ENCODE data around the gene ACADM.
"Not testable (repeated sequence)": the region's sequence is repeated elsewhere in the genome, so short reads cannot be mapped to it uniquely, and the experiment has no call there.

Gene ACADM

DNA sequence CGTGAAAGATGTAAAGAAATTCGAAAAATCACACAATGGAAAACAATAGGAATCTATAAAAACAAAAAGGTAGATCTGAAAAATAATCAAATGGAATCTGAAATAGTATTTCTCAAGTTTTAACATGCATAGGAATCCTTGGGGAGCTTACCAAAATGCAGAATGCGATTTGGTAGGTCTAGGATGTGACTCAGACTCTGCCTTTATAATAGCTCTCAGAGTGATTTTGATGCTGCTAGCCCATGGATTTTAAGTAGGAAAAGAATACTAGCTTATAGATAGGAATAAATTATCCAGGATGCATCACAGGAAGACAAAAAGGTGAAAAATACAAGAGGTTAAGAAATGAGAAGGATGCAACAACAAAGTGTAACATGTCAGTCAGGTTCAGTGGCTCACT, 47.5 kb downstream of the ACADM start:
- no peaks in the 10 kb centered on the region for H3K4me1 Mint-ChIP-seq
- DNase-seq (ENCODE audit: low spot score in 2 of 2), result no peak
- H3K9me3 Mint-ChIP-seq, result no peaks in the 10 kb centered on the region
- H3K36me3 Mint-ChIP-seq, result no peaks in the 10 kb centered on the region
- no peak overlapping the region for H3K4me3 Mint-ChIP-seq
- ATAC-seq, result no peak
- H3K27ac Mint-ChIP-seq, result no peak overlapping the region

DNA sequence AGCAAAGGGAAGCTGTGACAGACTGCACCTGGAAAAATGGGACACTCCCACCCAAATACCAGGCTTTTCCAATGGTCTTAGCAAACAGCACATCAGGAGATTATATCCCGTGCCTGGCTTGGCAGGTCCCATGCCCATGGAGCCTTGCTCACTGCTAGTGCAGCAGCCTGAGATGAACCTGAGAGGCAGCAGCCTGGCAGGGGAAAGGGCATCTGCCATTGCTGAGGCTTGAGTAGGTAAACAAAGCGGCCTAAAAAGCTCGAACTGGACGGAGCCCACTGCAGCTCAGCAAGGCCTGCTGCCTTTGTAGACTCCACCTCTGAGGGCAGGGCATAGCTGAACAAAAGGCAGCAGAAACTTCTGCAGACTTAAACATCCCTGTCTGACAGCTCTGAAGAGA, 53.3 kb downstream of the ACADM start:
- H3K9me3 Mint-ChIP-seq; H3K27ac Mint-ChIP-seq; ATAC-seq; H3K36me3 Mint-ChIP-seq; H3K4me3 Mint-ChIP-seq; DNase-seq (ENCODE audit: low spot score in 2 of 2): not testable (repeated sequence)
- H3K4me1 Mint-ChIP-seq, result peaks cover 13% of the 10 kb centered on the region

DNA sequence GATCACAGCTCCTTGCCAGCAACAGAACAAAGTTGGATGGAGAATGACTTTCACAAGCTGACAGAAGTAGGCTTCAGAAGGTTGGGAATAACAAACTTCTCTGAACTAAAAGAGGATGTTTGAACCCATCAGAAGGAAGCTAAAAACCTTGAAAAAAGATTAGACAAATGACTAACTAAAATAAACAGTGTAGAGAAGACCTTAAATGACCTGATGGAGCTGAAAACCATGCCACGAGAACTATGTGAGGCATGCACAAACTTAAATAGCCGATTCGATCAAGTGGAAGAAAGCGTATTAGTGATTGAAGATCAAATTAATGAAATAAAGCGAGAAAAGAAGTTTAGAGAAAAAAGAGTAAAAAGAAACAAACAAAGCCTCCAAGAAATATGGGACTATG, 54.2 kb downstream of the ACADM start:
- H3K4me1 Mint-ChIP-seq, result peaks cover 13% of the 10 kb centered on the region
- ATAC-seq; H3K4me3 Mint-ChIP-seq; H3K27ac Mint-ChIP-seq; DNase-seq (ENCODE audit: low spot score in 2 of 2); H3K9me3 Mint-ChIP-seq; H3K36me3 Mint-ChIP-seq: not testable (repeated sequence)

DNA sequence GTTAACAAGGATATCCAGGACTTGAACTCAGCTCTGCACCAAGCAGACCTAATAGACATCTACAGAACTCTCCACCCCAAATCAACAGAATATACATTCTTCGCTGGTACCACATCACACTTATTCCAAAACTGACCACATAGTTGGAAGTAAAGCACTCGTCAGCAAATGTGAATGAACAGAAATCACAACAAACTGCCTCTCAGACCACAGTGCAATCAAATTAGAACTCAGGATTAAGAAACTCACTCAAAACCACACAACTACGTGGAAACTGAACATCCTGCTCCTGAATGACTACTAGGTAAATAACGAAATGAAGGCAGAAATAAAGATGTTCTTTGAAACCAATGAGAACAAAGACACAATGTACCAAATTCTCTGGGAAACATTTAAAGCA, 55.7 kb downstream of the ACADM start:
- not testable (repeated sequence) for H3K9me3 Mint-ChIP-seq; DNase-seq (ENCODE audit: low spot score in 2 of 2); H3K36me3 Mint-ChIP-seq; ATAC-seq; H3K4me3 Mint-ChIP-seq
- H3K4me1 Mint-ChIP-seq, result peaks cover 13% of the 10 kb centered on the region
- H3K27ac Mint-ChIP-seq, result peak overlapping the region; percentile 2

DNA sequence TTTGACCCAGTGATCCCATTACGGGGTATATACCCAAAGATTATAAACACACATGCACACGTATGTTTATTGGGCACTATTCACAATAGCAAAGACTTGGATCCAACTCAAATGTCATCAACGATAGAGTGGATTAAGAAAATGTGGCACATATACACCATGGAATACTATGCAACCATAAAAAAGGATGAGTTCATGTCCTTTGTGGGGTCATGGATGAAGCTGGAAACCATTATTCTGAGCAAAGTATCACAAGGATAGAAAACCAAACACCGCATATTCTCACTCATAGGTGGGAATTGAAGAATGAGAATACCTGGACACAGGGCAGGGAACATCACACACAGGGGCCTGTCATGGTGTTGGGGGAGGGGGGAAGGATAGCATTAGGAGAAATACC, 59.4 kb downstream of the ACADM start:
- not testable (repeated sequence) for ATAC-seq; H3K9me3 Mint-ChIP-seq; DNase-seq (ENCODE audit: low spot score in 2 of 2)
- Mint-ChIP-seq H3K4me1 (peaks cover 27% of the 10 kb centered on the region), H3K27ac (peak overlapping the region; percentile 96), H3K4me3 (peak overlapping the region; percentile 84), H3K36me3 (peaks cover 34% of the 10 kb centered on the region)

DNA sequence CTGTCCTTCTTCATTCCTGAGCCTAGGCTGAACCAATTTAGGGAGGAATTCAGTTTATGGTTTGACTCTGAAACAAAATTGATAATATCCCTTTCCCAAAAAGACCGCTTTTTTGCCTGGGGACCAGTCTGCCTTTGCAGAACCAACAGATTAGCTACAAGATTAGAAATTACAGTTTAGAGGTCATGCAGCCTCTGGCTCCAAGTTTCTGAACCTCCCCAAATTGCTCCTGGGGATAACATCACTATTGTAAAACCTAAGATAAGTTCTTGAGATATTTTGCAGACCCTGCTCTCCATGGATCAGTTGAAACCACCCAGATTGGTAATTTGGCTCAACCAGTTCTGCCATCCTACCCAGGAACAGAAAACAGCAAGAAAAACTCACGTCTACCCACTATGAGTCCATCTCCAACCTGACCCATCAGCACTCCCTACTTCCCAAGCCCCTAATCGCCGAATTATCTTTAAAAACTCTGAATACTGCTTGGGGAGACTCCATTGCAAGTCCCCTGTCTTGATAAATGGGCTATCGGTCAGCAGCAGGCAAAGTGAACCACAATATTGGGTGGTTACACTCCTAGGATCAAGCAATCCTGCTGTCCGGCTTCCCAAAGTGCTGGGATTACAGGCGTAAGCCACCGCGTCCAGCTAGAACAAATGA, 60.9 kb downstream of the ACADM start:
- peak overlapping the region; percentile 96 for H3K27ac Mint-ChIP-seq
- DNase-seq (ENCODE audit: low spot score in 2 of 2), result peak in 1 of 2 donors; percentile 10
- H3K36me3 Mint-ChIP-seq, result peaks cover 49% of the 10 kb centered on the region
- H3K4me3 Mint-ChIP-seq, result peak overlapping the region; percentile 84
- H3K4me1 Mint-ChIP-seq, result peaks cover 32% of the 10 kb centered on the region
- H3K9me3 Mint-ChIP-seq, result no peaks in the 10 kb centered on the region
- ATAC-seq, result peak; percentile 0

DNA sequence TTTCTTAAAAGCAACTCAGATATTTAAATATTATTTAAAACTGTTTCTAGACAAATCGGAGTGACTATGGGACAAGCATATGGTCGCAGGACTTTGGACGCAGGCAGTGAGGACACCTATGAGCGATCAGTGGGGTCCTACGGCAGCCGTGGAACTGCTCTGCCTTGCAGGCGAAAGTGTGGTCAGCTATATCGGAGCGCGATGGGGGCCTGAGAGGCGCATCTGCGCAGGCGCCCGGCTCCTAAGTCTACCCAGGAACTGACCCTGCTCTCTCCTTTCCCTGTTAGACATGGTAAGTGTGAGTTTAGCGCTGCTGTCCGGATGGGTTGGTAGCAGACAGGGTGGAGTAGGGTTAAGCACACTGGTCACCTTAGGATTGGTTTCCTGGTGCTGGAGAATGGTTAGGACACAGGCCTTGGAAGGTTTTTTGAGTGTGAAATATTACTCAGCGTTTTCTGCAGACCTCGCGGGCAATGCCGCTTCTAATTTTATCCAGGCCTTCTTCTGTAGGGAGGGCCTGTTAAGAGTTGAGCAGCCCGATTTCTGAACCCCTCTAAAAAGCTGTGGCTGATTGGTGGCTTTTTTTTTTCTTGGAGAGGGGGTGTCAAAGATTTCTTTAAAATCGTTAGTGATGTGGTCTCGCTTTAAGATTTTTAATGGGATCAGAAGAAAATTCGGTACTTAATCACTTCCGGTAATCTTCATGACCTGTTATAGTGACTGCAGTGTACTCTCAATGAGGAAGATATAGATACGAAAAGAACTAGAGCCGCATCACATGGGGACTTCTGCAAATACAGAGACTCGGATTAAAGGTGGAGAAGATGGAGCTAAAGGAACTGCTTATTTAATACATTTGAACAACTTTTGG, 61.7 kb downstream of the ACADM start, which contains the start of gene RABGGTB:
RABGGTB (plus strand) TSS at position 274 of the 871 bp plus-strand sequence; CDS start at position 290, 16 bp downstream.
- peak within 1 kb of the TSS; percentile 84 for H3K4me3 Mint-ChIP-seq
- H3K36me3 Mint-ChIP-seq, result peaks cover 57% of the 10 kb centered on the region
- no peaks in the 10 kb centered on the region for H3K9me3 Mint-ChIP-seq
- ATAC-seq, result peak; percentile 98
- peaks cover 38% of the 10 kb centered on the region for H3K4me1 Mint-ChIP-seq
- peak within 1 kb of the TSS; percentile 96 for H3K27ac Mint-ChIP-seq
- peak; percentile 94 to 97 for DNase-seq (ENCODE audit: low spot score in 2 of 2)

DNA sequence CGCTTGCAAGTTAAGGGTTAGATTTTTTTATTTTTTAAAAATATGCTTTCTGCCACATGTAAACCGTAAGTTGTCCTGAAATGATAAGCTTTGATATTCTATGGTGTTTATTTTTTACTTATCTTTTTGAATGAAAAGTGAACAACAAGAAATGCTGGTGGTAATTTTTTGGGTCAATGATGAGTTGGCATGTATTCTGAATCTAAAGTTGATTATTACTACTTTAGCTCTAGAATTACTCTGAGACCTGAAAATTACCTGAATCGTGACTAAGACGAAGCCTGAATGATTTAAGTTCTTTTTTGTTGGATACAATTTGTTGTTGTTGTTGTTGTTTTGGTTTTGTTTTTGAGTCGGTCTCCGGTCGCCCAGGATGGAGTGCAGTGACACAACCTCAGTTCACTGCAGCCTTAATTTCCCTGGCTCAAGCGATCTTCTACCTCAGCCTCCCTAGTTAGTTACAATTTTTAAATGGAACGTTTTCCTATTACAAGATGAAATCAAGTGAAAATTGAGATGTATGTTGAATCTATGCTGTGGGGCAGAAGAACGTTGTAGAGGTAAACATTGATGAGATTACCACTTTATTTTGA, 62.5 kb downstream of the ACADM start:
- peaks cover 45% of the 10 kb centered on the region for H3K4me1 Mint-ChIP-seq
- H3K9me3 Mint-ChIP-seq, result no peaks in the 10 kb centered on the region
- H3K4me3 Mint-ChIP-seq, result peak overlapping the region; percentile 84
- DNase-seq (ENCODE audit: low spot score in 2 of 2) (no peak), ATAC-seq (no peak)
- peaks cover 65% of the 10 kb centered on the region for H3K36me3 Mint-ChIP-seq
- peak overlapping the region; percentile 96 for H3K27ac Mint-ChIP-seq

DNA sequence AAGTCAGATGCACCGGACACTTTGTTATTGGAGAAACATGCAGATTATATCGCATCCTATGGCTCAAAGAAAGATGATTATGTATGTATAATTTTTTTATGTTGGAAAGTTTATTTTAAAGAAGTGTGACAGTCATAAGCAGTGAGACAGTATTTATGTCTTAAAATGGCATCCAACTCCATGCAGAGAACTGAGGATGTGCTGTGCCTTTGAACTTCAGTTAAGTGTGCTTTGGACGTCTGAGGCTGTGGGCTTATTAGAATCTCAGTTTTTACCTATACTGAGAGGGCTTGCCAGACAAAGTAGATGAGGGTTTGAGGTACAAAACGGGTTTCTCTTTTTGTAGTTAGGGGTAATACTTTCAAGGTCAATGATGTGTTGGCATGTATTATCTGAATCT, 63.0 kb downstream of the ACADM start:
- H3K4me3 Mint-ChIP-seq, result peak overlapping the region; percentile 84
- peaks cover 70% of the 10 kb centered on the region for H3K36me3 Mint-ChIP-seq
- H3K4me1 Mint-ChIP-seq, result peaks cover 51% of the 10 kb centered on the region
- peak overlapping the region; percentile 96 for H3K27ac Mint-ChIP-seq
- no peaks in the 10 kb centered on the region for H3K9me3 Mint-ChIP-seq
- DNase-seq (ENCODE audit: low spot score in 2 of 2) (no peak), ATAC-seq (no peak)

DNA sequence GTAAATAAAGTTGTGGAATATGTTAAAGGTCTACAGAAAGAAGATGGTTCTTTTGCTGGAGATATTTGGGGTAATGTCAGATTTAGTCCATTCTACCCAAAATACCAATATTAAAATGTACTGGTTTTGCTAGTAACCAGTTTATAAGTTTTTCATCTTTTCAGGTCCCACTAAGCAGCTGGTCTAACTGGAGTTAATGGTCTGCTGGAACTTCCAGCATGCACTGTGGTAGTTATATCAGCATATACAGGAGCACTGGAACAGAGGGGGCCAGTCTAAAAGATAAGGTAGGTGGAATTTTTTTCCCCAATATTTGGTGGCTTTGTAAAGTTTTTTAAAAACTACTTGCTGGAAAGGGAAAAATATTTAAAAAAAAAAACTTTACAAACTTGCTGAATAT, 65.5 kb downstream of the ACADM start:
- Mint-ChIP-seq H3K4me1 (peaks cover 57% of the 10 kb centered on the region), H3K27ac (peak overlapping the region; percentile 96), H3K36me3 (peaks cover 95% of the 10 kb centered on the region), H3K4me3 (peak overlapping the region; percentile 84), H3K9me3 (no peaks in the 10 kb centered on the region)
- DNase-seq (ENCODE audit: low spot score in 2 of 2), result no peak
- ATAC-seq, result no peak

DNA sequence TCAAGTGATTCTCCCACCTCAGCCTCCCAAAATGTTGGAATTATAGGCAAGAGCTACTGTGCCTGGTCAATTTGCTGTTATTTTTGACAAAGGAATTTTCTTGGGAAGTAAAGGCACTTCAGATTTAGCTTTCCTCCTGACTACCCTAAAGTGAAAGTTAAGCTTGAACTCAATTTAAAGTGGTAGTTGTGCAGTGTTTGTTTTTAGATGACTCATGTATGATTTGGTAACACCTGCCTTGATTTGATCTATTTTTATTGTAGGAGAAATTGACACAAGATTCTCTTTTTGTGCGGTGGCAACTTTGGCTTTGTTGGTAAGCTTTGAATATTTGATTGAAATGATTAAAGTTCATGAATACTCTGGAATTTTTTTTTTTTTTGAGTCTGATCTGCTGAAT, 66.5 kb downstream of the ACADM start:
- peaks cover 100% of the 10 kb centered on the region for H3K36me3 Mint-ChIP-seq
- peaks cover 57% of the 10 kb centered on the region for H3K4me1 Mint-ChIP-seq
- DNase-seq (ENCODE audit: low spot score in 2 of 2), result no peak
- no peak for ATAC-seq
- H3K4me3 Mint-ChIP-seq, result peak overlapping the region; percentile 84
- H3K9me3 Mint-ChIP-seq, result no peaks in the 10 kb centered on the region
- peak overlapping the region; percentile 96 for H3K27ac Mint-ChIP-seq

DNA sequence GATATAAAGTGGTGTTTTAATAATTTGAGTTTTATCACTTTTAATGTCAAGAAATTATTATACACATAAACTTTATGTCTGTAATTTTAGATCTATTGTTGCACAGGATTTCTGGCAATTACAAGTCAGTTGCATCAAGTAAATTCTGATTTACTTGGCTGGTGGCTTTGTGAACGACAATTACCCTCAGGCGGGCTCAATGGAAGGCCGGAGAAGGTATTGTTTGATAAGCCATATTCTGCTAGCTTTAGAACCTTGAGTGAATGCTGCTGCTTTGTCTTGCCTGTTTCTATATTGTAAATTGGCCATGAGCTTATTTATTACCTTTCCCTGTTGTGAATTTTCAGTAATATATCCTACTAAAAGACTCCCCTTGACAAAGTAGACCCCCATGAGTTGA, 67.6 kb downstream of the ACADM start:
- H3K9me3 Mint-ChIP-seq, result no peaks in the 10 kb centered on the region
- no peak for ATAC-seq
- H3K4me1 Mint-ChIP-seq, result peaks cover 65% of the 10 kb centered on the region
- peak overlapping the region; percentile 40 for H3K27ac Mint-ChIP-seq
- H3K36me3 Mint-ChIP-seq, result peaks cover 100% of the 10 kb centered on the region
- peak overlapping the region; percentile 84 for H3K4me3 Mint-ChIP-seq
- DNase-seq (ENCODE audit: low spot score in 2 of 2), result no peak

DNA sequence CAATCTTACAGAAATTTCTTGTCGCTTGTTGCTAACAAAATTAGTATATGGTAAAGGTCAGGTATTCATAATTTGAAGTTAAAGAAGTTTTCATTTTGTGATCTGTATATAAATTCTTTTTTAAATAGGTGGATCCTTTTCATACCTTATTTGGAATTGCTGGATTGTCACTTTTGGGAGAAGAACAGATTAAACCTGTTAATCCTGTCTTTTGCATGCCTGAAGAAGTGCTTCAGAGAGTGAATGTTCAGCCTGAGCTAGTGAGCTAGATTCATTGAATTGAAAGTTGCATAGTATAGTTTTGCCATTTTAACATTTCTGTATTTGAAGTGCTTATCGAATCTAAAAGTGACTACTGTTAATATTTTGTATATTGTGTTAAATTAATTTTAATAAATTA, 69.9 kb downstream of the ACADM start:
- Mint-ChIP-seq H3K27ac (no peak overlapping the region), H3K4me1 (peaks cover 48% of the 10 kb centered on the region), H3K36me3 (peaks cover 100% of the 10 kb centered on the region), H3K4me3 (no peak overlapping the region), H3K9me3 (no peaks in the 10 kb centered on the region)
- no peak for DNase-seq (ENCODE audit: low spot score in 2 of 2)
- ATAC-seq, result no peak

DNA sequence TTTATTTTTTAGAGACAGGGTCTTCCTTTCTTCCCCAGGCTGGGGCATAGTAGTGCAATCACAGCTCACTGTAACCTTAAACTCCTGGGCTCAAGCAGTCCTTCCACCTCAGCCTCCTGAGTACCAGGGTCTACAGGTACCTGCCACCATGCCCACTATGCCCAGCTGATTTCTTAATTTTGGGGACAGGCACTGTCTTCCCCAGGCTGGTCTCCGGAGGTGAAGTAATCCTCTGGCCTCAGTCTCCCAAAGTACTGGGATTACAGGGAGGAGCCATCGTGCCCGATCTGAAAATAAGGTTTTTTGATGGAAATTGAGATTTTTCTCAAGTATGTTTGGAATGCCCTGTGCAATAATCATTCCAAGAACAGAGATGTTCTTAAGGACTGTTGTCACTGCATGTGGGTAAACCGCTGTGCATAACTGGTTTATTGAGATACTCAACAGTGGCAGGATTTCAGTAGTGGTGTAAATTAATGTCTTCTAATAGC, 71.2 kb downstream of the ACADM start:
- no peak for ATAC-seq
- Mint-ChIP-seq H3K9me3 (no peaks in the 10 kb centered on the region), H3K36me3 (peaks cover 87% of the 10 kb centered on the region), H3K4me3 (no peak overlapping the region), H3K4me1 (peaks cover 34% of the 10 kb centered on the region), H3K27ac (peak overlapping the region; percentile 41)
- DNase-seq (ENCODE audit: low spot score in 2 of 2), result no peak
